ENCODE data around the gene SLC5A10.

The SLC5A10 gene

GRCh38 chr17:18986541-18987229 lies 34.7 kb downstream of the SLC5A10 start:
- no peak for DNase-seq

- no peak for DNase-seq
Measured at GRCh38 chr17:18987230-18987610, 35.3 kb downstream of the SLC5A10 start.

- no peak for DNase-seq
Measured at GRCh38 chr17:18987862-18988545, 36.0 kb downstream of the SLC5A10 start.

GRCh38 chr17:18988546-18989173 lies 36.7 kb downstream of the SLC5A10 start:
- no peak for DNase-seq

GRCh38 chr17:18990331-18990730 lies 38.4 kb downstream of the SLC5A10 start:
- no peak for DNase-seq

GRCh38 chr17:18991531-18992315 lies 39.8 kb downstream of the SLC5A10 start:
- DNase-seq, result no peak

GRCh38 chr17:18992454-18993130 lies 40.6 kb downstream of the SLC5A10 start:
- DNase-seq, result no peak

GRCh38 chr17:18993905-18994526 lies 42.1 kb downstream of the SLC5A10 start:
- peak; percentile 19 for DNase-seq

- DNase-seq, result no peak
Measured at GRCh38 chr17:18994631-18995030, 42.7 kb downstream of the SLC5A10 start.

GRCh38 chr17:18995220-18995619 lies 43.3 kb downstream of the SLC5A10 start:
- no peak for DNase-seq

GRCh38 chr17:18996458-18996857 lies 44.5 kb downstream of the SLC5A10 start:
- DNase-seq, result no peak

GRCh38 chr17:18997650-18998196 lies 45.8 kb downstream of the SLC5A10 start:
- no peak for DNase-seq

- DNase-seq, result no peak
Measured at GRCh38 chr17:18999394-18999793, 47.4 kb downstream of the SLC5A10 start.

- no peak for DNase-seq
Measured at GRCh38 chr17:18999911-19000310, 47.9 kb downstream of the SLC5A10 start.

GRCh38 chr17:19000531-19001325 lies 48.8 kb downstream of the SLC5A10 start:
- DNase-seq, result peak; percentile 70

- DNase-seq, result no peak
Measured at GRCh38 chr17:19001907-19002590, 50.1 kb downstream of the SLC5A10 start.

GRCh38 chr17:19002805-19003542 lies 51.0 kb downstream of the SLC5A10 start:
- peak; percentile 85 for DNase-seq

GRCh38 chr17:19003543-19004420 lies 51.8 kb downstream of the SLC5A10 start:
- peak; percentile 62 for DNase-seq
